Stromal cell of bone marrow (primary cell): ENCODE data around the gene DUS1L.

ENCODE experiments used
- DNase-seq: peaks from one replicate; pipeline ENCODE4 v3.0.0-alpha.2; 2012; ENCODE audit warnings: low read depth

Gene DUS1L

GRCh38 chr17:82065638-82066303 lies at the start of gene DUS1L:
Gene DUS1L, minus strand, starts transcription at chr17:82065804. Its CDS starts 745 bp downstream, at chr17:82065059.
- DNase-seq = peak; percentile 25

DNA sequence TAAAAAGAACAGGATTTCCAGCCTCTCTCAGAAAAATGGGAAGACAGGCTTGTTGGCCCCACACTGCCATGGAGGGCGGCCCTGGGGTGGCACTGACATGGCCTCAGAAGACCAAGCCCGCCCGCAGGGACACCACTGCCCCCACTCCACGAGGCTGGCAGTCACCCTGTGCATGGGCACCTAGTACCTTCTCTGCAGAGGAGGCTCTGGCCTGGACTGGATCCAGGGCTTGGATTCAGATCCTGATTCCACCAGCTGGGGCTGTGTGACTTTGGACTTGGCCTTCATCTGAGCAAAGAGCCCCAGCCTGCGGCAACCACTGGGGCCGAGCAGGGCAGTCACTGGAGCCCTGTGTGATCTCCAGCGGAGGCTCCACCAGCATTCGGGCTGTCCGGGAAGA lies 49.3 kb upstream of the DUS1L start:
- DNase-seq = no peak

DNA sequence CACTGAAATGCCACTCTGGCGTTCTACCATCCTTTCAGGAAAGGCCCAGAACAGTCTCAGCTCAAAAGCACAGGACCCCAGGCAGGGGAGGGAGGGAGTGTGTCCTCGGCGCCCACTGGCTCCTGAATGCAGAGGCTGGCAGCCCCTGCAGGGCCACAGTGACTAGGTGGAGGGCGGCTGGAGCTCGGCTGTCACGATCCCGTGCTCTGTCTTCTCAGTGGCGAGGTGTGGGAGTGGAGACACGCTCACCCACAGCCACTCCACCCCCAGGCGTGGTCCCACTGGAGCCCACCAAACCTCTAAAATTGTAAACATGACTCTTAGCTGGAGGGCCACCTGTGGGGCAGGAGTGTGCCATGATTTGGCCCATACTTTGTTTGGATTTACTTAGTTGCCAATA lies 48.8 kb upstream of the DUS1L start:
- DNase-seq = no peak

- DNase-seq = no peak
Measured at GRCh38 chr17:82113941-82114340, 48.3 kb upstream of the DUS1L start.

DNA sequence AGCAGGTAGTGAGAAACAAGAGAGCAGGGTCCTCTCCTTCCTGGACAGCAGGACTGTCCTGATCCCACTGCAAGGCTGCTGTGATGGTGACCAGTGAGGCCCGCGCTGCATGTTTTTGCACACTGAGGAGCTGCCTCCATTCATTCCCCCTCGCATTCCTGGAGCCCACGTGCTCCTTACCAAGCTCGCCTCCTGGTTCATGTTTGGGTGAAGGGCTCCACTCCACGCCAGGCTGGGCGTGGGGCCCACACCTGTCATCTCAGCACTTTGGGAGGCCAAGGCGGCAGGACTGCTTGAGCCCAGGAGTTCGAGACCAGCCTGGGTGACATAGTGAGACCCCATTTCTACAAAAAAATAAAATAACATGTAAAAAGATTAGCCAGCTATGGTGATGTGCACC lies 47.8 kb upstream of the DUS1L start:
- DNase-seq = no peak

DNA sequence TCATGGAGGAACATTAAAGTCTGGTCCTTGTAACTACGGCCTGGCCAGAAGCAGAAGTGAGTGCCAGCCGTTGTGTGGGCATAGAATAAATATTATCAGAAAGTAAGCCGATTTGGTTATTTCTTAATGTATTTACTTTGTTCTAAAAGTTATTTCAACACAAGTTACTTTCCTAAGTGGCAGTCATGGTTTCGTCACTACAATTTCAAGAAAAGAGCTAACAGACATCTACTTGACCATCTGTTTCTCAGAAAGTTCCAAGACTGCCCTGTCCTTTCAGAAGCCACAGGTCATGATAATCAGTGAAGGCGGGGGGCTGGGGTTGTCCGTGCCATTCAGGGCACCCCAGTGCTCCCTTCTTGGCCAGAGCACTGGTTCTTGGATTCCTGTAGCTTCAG lies 47.3 kb upstream of the DUS1L start:
- no peak for DNase-seq

- DNase-seq = no peak
Measured at GRCh38 chr17:82112181-82112913, 46.7 kb upstream of the DUS1L start.

GRCh38 chr17:82110298-82110697 lies 44.7 kb upstream of the DUS1L start:
- DNase-seq = no peak

DNA sequence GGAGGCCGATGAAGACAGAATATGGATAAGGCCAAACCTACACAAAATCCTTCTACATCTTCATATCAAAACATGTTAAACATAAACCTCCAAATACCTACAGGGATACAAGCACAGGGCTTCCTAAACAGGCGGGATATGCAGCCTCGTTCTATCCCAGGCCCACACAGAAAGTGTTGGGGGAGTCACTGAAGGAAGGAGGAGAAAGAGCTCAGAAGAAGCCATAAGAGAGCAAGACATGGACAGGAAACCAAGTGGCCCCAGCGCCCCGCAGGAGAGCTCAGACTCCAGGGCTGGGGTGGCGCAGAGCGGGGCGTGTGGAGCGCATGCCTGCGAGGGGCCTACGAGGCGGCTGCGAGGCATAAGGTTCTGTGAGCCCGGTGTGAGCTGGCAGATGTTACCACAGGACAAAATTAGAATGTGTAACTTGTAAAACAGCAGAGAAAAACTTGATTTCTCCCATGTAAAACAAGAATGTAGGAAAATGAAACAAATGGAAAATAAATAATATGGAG lies 43.4 kb upstream of the DUS1L start:
- no peak for DNase-seq

DNA sequence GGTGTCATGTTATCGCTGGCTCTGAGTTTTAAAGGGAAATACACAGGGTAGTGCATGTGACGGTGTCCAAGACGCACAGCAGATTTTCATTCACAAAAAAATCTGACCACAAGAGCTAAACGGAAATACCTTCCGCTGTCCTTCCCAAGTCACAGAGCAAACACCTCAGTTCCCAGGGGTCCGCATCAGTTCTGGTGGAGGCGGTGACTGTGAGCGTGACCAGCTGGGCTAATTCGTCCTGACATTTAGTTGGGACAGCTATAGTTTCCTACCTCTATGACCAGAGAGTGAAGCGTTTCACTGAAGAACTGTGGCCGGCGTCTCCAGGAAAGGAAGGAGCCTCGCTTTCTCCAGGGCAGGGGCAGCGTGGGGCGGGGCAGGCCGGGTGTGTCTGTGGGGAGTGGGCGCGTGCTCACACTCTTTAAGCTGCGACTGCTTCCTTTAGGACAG lies 42.9 kb upstream of the DUS1L start:
- DNase-seq = no peak

DNA sequence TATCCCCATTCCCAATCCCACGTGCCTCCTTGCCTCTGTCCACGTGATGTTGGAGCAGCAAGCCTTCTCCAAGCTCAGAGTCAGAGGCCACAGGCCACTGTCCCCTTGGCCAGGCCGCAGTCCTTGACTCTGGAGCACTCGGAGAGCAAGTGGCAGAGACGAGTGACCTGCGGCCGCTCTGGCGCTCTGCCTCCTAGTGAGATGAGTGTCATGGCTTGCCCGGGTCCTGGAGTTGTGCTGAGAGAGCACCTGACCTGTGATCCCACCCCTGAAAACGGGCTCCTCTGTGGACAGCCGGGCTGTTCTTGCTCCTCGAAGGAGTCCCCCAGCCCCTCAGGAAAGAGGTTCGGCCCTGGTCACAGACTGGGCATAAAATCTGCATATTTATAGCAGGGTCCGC lies 42.4 kb upstream of the DUS1L start:
- DNase-seq = no peak

- no peak for DNase-seq
Measured at GRCh38 chr17:82107341-82107860, 41.8 kb upstream of the DUS1L start.

GRCh38 chr17:82106688-82107305 lies 41.2 kb upstream of the DUS1L start:
- DNase-seq = no peak

DNA sequence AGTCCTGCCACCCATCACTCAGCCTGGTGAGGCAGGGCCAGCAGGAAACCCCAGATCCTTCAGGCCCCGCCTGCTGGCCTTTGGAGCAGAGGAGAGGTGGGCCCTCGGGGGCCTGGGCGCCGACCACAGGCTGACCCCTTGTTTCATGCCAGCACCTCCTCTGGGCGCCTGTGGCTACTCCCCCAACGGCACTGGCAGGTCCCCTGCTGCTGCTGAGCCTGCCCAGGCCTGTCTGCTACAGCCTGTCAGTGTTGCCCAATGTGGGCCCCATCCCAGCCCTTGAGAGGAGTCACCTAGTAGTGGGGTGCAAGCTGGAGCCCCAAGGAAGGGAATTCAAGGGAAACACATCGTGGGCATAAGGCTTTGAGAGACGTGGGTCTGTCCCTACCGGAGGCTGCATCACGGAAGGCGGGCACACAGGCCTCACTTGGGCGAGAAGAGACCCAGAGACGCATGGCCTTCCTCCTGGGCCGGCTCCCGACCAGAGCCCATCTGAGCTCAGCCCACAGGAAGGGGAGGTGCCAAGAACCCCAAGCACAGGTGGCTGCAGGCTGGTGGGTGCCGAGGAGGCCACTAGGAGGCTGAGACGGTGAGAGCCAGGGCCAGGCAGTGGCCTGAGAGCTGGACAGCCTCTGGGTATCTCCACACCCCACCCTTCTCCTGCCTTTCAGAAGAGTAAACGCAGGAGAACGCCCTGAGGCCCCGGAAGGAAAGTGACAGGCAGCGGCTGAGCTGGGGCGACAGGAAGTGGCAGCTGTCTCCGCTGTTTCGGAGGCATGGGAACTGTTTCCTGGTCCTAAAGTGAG lies 40.5 kb upstream of the DUS1L start:
- DNase-seq = no peak

- DNase-seq = no peak
Measured at GRCh38 chr17:82105417-82105881, 39.8 kb upstream of the DUS1L start.

GRCh38 chr17:82104797-82105416 lies 39.3 kb upstream of the DUS1L start:
- no peak for DNase-seq

- no peak for DNase-seq
Measured at GRCh38 chr17:82103553-82104451, 38.2 kb upstream of the DUS1L start.

GRCh38 chr17:82101767-82102679 lies 36.4 kb upstream of the DUS1L start:
- no peak for DNase-seq

GRCh38 chr17:82101301-82101715 lies 35.7 kb upstream of the DUS1L start:
- DNase-seq = no peak
